Memory B cell (primary cell): ENCODE data around the gene FGF2.
A peak's percentile ranks its signal among the peaks of the same experiment; 100 is the strongest.
"Not testable (repeated sequence)": the region's sequence is repeated elsewhere in the genome, so short reads cannot be mapped to it uniquely, and the experiment has no call there.

Experiments
- ATAC-seq: fragments of 150-1000 bp; cut with Tn5 transposase; 2 replicates; pipeline ENCODE4 v1.10.0; 2021; ENCODE audit warnings: low read depth, mild to moderate bottlenecking, moderate library complexity
- DNase-seq, 2 donors: peaks; one replicate each; pipeline ENCODE4 v3.0.0; 2022; ENCODE audit warnings: low spot score in 2 of 2
- H3K27ac Mint-ChIP-seq: one replicate; pipeline ENCODE4 v1.8.0; 2022; ENCODE audit warnings: mild to moderate bottlenecking, moderate library complexity, mixed read lengths
- H3K27me3 Mint-ChIP-seq: one replicate; pipeline ENCODE4 v1.8.0; 2022; ENCODE audit warnings: mixed read lengths
- H3K36me3 Mint-ChIP-seq: one replicate; pipeline ENCODE4 v1.8.0; 2022; ENCODE audit warnings: mild to moderate bottlenecking, mixed read lengths
- H3K4me1 Mint-ChIP-seq: one replicate; pipeline ENCODE4 v1.8.0; 2022; ENCODE audit warnings: mixed read lengths
- H3K4me3 Mint-ChIP-seq: one replicate; pipeline ENCODE4 v1.8.0; 2022; ENCODE audit warnings: mild to moderate bottlenecking, moderate library complexity, mixed read lengths
- H3K9me3 Mint-ChIP-seq: one replicate; pipeline ENCODE4 v1.8.0; 2022; ENCODE audit warnings: mixed read lengths

Gene FGF2

DNA sequence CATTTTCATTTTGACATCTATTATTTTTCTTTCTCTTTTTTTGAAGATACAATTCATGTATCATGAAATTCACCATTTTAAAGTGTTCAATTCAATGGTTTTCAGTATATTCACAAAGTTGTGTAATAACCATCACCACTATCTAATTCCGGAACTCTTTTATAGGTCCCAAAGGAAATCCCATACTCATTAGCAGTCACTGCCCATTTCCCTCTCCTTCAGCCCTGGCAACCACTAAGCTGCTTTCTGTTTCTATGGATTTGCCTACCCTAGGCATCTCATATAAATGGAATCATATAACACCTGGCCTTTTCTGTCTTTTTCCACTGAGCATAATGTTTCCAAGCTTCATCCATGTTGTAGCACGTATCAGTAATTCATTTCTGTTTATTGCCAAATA, 3.2 kb upstream of the FGF2 start:
- DNase-seq: no peak
- H3K27ac Mint-ChIP-seq: no peak overlapping the region

DNA sequence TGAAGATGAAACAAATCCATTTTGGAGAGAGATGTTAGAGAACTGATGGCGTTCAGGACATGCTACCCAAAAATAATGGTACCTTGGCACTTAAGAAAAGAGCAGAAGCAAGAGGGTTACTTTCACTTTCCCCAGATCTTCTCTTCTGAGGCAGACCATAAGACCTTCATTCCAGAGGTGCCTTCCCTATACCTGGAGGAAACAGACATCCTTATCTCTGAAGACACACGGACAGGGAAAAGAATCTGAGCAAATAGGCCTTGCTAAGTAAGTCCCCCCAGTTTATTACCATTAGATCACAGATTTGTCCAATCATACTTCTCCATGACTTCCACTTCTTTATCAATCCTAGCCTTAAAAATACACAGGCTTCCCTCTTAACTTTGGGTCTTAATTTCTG, 2.0 kb upstream of the FGF2 start:
- Mint-ChIP-seq H3K27me3 (peaks cover 22% of the 10 kb centered on the region), H3K4me3 (no peak overlapping the region)

More for the DNA sequence above, 3.2 kb upstream of the FGF2 start:
- Mint-ChIP-seq H3K4me3 (no peak overlapping the region), H3K36me3 (no peaks in the 10 kb centered on the region), H3K27me3 (peaks cover 18% of the 10 kb centered on the region), H3K9me3 (peaks cover 2% of the 10 kb centered on the region), H3K4me1 (peaks cover 16% of the 10 kb centered on the region)
- no peak for ATAC-seq

DNA sequence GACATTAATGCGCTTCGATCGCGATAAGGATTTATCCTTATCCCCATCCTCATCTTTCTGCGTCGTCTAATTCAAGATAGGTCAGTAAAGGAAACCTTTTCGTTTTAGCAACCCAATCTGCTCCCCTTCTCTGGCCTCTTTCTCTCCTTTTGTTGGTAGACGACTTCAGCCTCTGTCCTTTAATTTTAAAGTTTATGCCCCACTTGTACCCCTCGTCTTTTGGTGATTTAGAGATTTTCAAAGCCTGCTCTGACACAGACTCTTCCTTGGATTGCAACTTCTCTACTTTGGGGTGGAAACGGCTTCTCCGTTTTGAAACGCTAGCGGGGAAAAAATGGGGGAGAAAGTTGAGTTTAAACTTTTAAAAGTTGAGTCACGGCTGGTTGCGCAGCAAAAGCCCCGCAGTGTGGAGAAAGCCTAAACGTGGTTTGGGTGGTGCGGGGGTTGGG, 528 bp upstream of the FGF2 start:
- DNase-seq: no peak
- H3K36me3 Mint-ChIP-seq: no peaks in the 10 kb centered on the region
- H3K27me3 Mint-ChIP-seq: peaks cover 27% of the 10 kb centered on the region
- peaks cover 18% of the 10 kb centered on the region for H3K4me1 Mint-ChIP-seq
- no peak for ATAC-seq
- H3K27ac Mint-ChIP-seq: no peak overlapping the region
- H3K9me3 Mint-ChIP-seq: peaks cover 2% of the 10 kb centered on the region
- H3K4me3 Mint-ChIP-seq: peak overlapping the region; percentile 64

More for the DNA sequence above, 2.0 kb upstream of the FGF2 start:
- Mint-ChIP-seq H3K36me3 (no peaks in the 10 kb centered on the region), H3K9me3 (peaks cover 2% of the 10 kb centered on the region), H3K4me1 (peaks cover 18% of the 10 kb centered on the region), H3K27ac (no peak overlapping the region)
- ATAC-seq: no peak
- DNase-seq: no peak

DNA sequence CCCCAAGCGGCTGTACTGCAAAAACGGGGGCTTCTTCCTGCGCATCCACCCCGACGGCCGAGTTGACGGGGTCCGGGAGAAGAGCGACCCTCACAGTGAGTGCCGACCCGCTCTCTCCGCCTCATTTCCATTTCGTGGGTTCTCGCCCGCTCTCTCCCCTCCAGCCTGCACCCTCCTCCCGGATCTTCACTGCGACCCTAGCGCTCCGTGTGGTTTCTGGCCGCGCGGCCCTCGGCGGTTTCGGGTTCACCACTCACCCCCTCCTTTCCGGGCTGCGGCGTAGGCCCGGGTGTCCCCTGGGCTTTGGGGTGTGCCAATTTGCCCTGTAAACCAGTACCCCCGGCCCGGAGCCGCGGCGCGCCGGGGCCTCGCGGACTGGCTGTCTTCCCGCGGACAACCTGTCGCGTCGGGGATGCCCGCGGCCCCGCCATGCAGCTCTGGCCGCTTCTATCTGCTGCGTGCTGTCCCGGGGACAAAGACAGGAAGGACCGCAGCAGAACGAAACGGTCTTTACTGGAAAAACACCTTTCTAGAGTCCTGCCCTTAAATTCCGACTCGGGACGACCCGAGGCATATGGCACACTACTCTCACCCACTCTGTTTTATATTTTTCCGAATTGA, 737 bp downstream of the FGF2 start:
- peaks cover 30% of the 10 kb centered on the region for H3K27me3 Mint-ChIP-seq
- peak; percentile 19 to 35 for DNase-seq
- peak overlapping the region; percentile 2 for H3K27ac Mint-ChIP-seq

DNA sequence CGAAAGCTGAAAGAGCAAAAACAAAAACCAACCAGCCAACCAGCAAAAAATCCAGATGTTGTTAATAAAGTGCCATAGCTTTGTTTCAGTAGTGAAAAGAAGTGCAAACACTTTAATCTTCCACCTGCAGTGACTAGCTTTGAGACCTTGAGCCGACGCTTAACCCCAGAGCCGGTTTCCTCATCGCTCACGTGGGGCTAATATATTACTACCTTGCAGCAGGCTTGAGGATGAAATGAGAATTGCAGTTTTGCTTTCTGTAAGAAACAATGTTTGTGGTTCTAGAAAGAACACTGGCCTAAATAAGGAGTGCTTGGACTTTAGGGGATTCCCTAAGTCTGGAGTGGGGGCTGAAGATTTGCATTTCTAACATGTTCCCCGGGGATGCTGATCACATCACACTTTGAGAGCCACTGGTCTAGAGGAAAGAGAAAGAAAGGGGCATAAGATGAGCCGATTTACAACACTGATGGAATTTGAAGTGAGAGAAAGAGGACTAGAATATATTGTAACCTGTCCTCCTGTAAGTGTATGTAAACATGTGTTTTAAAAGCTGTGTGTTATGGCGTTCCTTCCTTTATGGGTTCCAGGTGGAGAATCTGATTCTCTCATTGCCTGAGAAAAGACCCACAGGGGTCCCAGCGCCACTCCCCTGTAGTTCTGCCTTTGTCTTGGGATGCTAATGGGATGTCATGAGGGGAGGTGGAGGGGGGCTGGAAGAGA, 1.4 kb downstream of the FGF2 start:
- peak overlapping the region; percentile 2 for H3K27ac Mint-ChIP-seq
- peaks cover 31% of the 10 kb centered on the region for H3K27me3 Mint-ChIP-seq
- ATAC-seq: peak; percentile 81
- no peaks in the 10 kb centered on the region for H3K36me3 Mint-ChIP-seq
- H3K4me3 Mint-ChIP-seq: peak overlapping the region; percentile 76
- H3K4me1 Mint-ChIP-seq: peaks cover 18% of the 10 kb centered on the region
- H3K9me3 Mint-ChIP-seq: peaks cover 2% of the 10 kb centered on the region
- DNase-seq: peak; percentile 14 to 25

More for the DNA sequence above, 737 bp downstream of the FGF2 start:
- H3K36me3 Mint-ChIP-seq: no peaks in the 10 kb centered on the region
- peaks cover 2% of the 10 kb centered on the region for H3K9me3 Mint-ChIP-seq
- H3K4me3 Mint-ChIP-seq: peak overlapping the region; percentile 76
- peaks cover 18% of the 10 kb centered on the region for H3K4me1 Mint-ChIP-seq
- ATAC-seq: peak; percentile 32

DNA sequence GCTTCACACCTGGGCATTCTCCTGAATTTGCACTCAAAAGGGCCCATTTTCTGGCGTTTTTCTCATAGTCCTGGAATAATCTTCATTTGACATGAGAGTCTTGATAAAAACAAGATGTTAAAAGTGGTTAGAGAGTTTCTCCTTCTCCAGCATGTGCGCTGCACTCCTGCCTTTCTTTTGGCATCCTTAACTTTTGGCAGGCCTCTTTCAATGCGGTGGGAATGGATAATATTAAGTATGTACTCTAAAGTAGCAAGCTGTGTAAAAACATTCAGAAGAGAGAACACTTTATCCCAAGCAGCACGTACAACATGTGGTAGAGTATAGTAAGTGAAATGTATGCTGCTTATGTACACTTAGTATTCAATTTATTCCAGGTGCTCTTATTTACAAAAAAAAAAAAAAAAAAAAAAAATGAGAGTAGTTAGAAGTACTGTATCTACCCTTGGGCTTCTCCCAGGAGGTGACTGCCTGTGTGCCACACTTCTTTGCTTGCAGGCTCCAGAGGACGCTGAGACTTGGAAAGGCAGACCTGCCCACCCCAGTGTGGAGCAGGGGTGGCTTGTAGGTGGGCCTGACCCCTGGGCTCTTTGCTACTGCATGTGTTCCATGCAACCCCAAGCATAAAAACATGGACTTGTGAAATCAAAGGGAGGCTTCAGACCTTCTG, 3.9 kb downstream of the FGF2 start:
- Mint-ChIP-seq H3K27ac (no peak overlapping the region), H3K4me1 (peaks cover 16% of the 10 kb centered on the region), H3K27me3 (peaks cover 26% of the 10 kb centered on the region), H3K4me3 (no peak overlapping the region), H3K36me3 (no peaks in the 10 kb centered on the region), H3K9me3 (peaks cover 2% of the 10 kb centered on the region)
- ATAC-seq (no peak), DNase-seq (no peak)

DNA sequence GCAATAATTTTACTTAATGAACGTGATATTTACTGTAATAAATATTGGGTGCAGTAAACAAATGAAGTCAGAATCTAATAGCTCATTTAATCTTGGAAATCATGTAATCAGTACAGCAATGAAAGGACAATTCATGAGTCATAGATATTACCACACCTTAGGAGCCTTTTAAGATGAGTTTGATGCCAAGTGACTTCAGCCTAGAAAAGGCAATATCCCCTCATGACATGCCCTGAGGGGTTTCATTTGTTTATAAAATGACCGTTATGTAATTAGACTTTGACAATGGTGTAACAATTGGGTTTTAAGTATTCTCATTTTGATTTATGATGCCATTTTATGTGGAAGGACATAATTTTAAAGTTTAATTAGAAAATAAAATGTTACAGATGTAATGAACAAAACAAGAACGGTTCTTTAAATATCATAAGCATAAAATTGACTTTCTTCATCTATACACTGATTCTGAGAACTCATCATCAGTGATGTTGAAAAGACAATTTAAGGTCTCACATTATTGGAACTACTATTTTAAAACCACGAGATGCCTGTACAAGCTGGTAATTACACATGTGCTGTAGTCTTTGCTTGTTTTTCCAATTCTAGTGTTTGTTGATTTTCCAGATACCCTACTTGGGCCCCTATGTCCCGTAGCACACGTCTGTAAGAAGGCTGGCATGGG, 5.0 kb downstream of the FGF2 start:
- ATAC-seq (no peak), DNase-seq (no peak)
- no peaks in the 10 kb centered on the region for H3K36me3 Mint-ChIP-seq
- H3K27me3 Mint-ChIP-seq: peaks cover 19% of the 10 kb centered on the region
- no peak overlapping the region for H3K27ac Mint-ChIP-seq
- no peaks in the 10 kb centered on the region for H3K9me3 Mint-ChIP-seq
- H3K4me3 Mint-ChIP-seq: no peak overlapping the region
- H3K4me1 Mint-ChIP-seq: peaks cover 16% of the 10 kb centered on the region

DNA sequence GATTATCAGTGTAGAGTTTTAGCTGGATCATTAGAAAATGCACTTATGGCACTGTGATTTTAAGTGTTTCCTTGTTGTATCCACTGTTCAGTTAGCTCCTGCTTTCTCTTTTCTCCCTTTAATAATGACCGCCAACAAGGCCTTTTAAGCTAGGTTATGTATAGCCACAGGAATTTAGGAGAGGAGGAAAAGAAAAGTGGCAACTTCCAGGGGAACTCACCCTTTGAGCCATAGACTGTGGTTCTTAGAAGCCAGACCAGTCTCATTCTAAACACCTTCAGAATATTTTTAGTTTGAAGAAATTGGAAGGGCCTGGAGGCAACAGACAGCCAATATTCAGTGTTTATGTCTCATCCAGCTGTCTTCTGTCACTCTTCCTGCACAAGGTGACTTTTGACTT, 6.1 kb downstream of the FGF2 start:
- H3K27me3 Mint-ChIP-seq: peaks cover 19% of the 10 kb centered on the region
- no peaks in the 10 kb centered on the region for H3K9me3 Mint-ChIP-seq
- no peak for DNase-seq
- no peak overlapping the region for H3K27ac Mint-ChIP-seq
- no peak overlapping the region for H3K4me3 Mint-ChIP-seq
- H3K4me1 Mint-ChIP-seq: peaks cover 10% of the 10 kb centered on the region
- no peak for ATAC-seq
- no peaks in the 10 kb centered on the region for H3K36me3 Mint-ChIP-seq

DNA sequence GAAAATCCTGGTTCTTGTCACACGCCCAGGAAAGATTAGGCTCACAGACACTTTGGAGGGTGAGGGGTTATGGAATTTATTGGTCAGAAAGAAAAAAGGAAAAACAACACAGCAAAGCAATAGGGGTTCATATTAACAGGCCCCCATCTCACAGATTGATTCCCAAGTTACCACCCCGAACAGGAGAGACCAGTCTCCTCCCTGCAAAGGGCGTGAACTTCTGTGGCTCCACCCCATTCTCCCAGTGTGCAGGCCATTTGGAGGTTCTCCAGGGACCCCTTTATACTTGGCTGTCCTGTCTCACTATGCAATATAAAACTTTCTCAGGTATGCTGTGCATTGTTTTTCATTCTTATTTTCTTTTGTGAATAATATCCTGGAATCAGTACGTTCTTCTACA, 7.4 kb downstream of the FGF2 start:
- Mint-ChIP-seq H3K4me3 (no peak overlapping the region), H3K4me1 (peaks cover 2% of the 10 kb centered on the region), H3K27ac (no peak overlapping the region), H3K36me3 (no peaks in the 10 kb centered on the region), H3K27me3 (peaks cover 12% of the 10 kb centered on the region), H3K9me3 (no peaks in the 10 kb centered on the region)
- no peak for ATAC-seq
- no peak for DNase-seq

DNA sequence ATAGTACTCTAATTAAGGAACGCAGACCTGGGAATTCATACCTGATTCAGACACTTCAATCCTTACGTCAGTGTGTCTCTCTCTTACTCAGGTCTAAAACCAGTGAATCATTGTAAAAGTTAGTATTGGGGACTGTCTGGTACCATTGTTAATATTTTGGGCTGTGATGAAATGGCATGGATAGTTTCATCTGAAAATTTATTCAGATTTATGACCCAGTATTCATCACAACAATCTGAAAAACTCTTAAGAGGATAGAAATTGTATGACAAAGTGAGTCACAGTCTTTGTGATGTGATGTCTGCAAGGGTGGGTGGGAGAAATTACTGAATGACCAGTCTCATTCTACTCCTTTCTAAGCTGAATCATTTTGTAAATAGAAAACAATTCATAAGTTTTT, 10.3 kb downstream of the FGF2 start:
- DNase-seq: no peak
- Mint-ChIP-seq H3K27ac (no peak overlapping the region), H3K27me3 (peaks cover 1% of the 10 kb centered on the region), H3K4me3 (no peak overlapping the region), H3K4me1 (no peaks in the 10 kb centered on the region), H3K36me3 (no peaks in the 10 kb centered on the region), H3K9me3 (no peaks in the 10 kb centered on the region)
- ATAC-seq: no peak

DNA sequence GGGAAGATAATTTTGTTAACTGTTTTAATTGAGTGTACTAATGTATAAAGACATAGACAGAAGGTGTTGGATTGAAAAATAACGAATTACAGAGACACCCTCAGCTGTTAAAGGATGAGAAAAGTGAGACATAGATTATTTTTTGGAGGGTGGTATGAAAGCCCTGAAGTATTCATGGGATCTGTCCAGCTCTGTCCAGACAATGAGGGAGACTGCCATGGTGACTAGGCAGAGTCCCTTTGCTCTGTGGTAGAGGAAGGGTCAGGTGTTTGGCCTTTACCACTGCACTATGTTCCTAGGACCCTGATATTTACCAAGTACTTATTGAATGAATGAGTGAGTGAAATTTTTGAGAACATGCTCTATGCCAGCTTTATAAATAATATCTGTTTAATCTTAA, 11.4 kb downstream of the FGF2 start:
- DNase-seq: no peak
- H3K27ac Mint-ChIP-seq: no peak overlapping the region
- peaks cover 1% of the 10 kb centered on the region for H3K27me3 Mint-ChIP-seq
- H3K9me3 Mint-ChIP-seq: no peaks in the 10 kb centered on the region
- H3K4me3 Mint-ChIP-seq: no peak overlapping the region
- ATAC-seq: no peak
- H3K36me3 Mint-ChIP-seq: no peaks in the 10 kb centered on the region
- no peaks in the 10 kb centered on the region for H3K4me1 Mint-ChIP-seq

DNA sequence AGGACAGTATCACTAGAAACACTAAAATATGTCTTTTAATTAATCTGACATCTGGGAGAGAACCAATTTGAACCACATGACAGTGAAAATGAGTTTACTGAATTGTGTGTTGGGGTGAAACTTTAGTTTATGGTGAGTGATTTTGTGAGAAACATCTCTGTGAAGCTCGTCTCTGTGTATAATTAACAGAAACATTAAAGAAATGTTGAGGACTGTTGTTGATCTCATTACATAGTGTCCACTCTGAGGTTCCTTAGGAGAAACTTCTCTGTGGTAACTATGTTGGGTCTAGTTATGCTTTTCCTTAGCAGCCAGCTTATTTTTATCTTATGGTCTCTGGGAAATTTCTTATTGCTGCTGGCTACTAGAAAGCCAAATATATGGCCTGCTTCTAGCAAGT, 15.8 kb downstream of the FGF2 start:
- H3K27me3 Mint-ChIP-seq: peaks cover 5% of the 10 kb centered on the region
- ATAC-seq (no peak), DNase-seq (no peak)
- H3K36me3 Mint-ChIP-seq: no peaks in the 10 kb centered on the region
- no peaks in the 10 kb centered on the region for H3K9me3 Mint-ChIP-seq
- no peak overlapping the region for H3K4me3 Mint-ChIP-seq
- H3K4me1 Mint-ChIP-seq: peaks cover 2% of the 10 kb centered on the region
- no peak overlapping the region for H3K27ac Mint-ChIP-seq

DNA sequence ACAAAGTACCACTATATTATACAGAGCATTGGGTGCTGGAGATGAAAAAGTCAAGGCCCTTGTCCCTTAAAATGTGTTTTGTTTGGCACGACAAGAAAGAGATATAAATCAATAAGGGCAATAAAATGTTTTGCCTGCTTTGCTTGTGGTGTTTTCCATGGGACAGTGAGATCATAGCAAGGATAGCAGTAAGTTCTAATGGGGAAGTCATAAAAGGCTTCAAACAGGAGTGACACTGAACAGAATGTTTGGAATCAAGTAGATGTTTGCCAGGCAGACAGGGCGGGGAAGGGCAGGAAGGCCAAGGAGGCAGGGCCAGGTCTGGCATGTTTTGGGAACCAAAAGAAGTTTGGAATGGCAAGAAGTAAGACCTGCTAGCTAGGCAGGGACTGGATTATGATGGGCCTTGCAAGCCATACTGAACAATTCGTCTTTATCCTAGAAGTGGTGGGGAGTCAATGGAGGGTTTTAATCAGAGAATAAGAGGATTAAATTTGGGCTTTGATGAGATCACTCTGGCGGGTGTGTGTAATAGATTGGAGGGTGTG, 16.4 kb downstream of the FGF2 start:
- DNase-seq (no peak), ATAC-seq (no peak)
- Mint-ChIP-seq H3K27ac (no peak overlapping the region), H3K4me1 (peaks cover 2% of the 10 kb centered on the region), H3K36me3 (no peaks in the 10 kb centered on the region), H3K4me3 (no peak overlapping the region), H3K9me3 (no peaks in the 10 kb centered on the region), H3K27me3 (peaks cover 5% of the 10 kb centered on the region)

DNA sequence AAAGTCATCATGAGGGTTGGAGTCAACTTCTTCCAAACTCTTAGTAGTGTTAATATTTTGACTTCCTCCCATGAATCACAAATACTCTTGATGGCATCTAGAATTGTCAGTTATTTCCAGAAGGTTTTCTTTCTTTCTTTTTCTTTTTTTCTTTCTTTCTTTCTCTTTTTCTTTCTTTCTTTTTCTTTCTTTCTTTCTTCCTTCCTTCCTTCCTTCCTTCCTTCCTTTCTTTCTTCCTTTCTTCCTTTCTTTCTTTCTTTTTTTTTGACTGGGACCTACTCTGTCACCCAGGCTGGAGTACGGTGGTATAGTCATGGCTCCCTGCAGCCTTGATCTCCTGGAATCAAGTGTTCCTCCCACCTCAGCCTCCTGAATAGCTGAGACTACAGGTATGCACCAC, 17.8 kb downstream of the FGF2 start:
- not testable (repeated sequence) for H3K27me3 Mint-ChIP-seq, H3K9me3 Mint-ChIP-seq, DNase-seq, H3K4me3 Mint-ChIP-seq, H3K36me3 Mint-ChIP-seq, ATAC-seq, H3K4me1 Mint-ChIP-seq, H3K27ac Mint-ChIP-seq
